SK-N-SH treated with all-trans-retinoic acid at 6 μM for 48 hours (cell line): ENCODE measurements around the gene SNTA1.

Experiments
- ATAC-seq: fragments of 200-7000 bp; cut with Tn5 transposase; 3 replicates; pipeline ENCODE4 v1.9.1; 2020; ENCODE audit warnings: mild to moderate bottlenecking, moderate library complexity
- ARNTL ChIP-seq: fragments of 450-650 bp; formaldehyde crosslinking; IDR thresholded peaks from 2 replicates; pipeline ENCODE4 v1.5.0; 2020; ENCODE audit warnings: low read depth, mild to moderate bottlenecking, moderate library complexity, borderline replicate concordance
- CSDC2 ChIP-seq: fragments of 250-450 bp; sonication (Bioruptor Pico); IDR thresholded peaks from 2 replicates; pipeline ENCODE4 v1.5.0; 2020; ENCODE audit warnings: mild to moderate bottlenecking, moderate library complexity
- ESRRG ChIP-seq: fragments of 250-450 bp; sonication (Bioruptor Pico); IDR thresholded peaks from 2 replicates; pipeline ENCODE4 v1.6.1; 2021; ENCODE audit warnings: mild to moderate bottlenecking
- GLIS3 ChIP-seq: fragments of 250-450 bp; sonication (Bioruptor Pico); IDR thresholded peaks from 2 replicates; pipeline ENCODE4 v1.5.0; 2020; ENCODE audit warnings: mild to moderate bottlenecking, moderate library complexity
- ISL1 ChIP-seq: fragments of 250-450 bp; sonication (Bioruptor Pico); IDR thresholded peaks from 2 replicates; pipeline ENCODE4 v2.1.2; 2022; ENCODE audit warnings: mild to moderate bottlenecking, moderate library complexity
- OSR1 ChIP-seq: fragments of 250-450 bp; sonication (Bioruptor Pico); IDR thresholded peaks from 2 replicates; pipeline ENCODE4 v1.8.0; 2022; ENCODE audit warnings: moderate library complexity, mild to moderate bottlenecking, inconsistent platforms
- PPARA ChIP-seq: fragments of 250-450 bp; sonication (Bioruptor Pico); IDR thresholded peaks from 2 replicates; pipeline ENCODE4 v1.5.0; 2020; ENCODE audit warnings: mild to moderate bottlenecking, borderline replicate concordance
- RARB ChIP-seq: fragments of 250-450 bp; sonication (Bioruptor Pico); IDR thresholded peaks from 2 replicates; pipeline ENCODE4 v1.8.0; 2021; ENCODE audit warnings: mild to moderate bottlenecking, moderate library complexity
- SNAI2 ChIP-seq: fragments of 250-450 bp; sonication (Bioruptor Pico); IDR thresholded peaks from 2 replicates; pipeline ENCODE4 v1.5.0; 2020; ENCODE audit warnings: mild to moderate bottlenecking, moderate library complexity
- TCF4 ChIP-seq: fragments of 250-450 bp; sonication (Bioruptor Pico); IDR thresholded peaks from 2 replicates; pipeline ENCODE4 v1.8.0; 2021; ENCODE audit warnings: mild to moderate bottlenecking, moderate library complexity, borderline replicate concordance
- TOX ChIP-seq: fragments of 250-450 bp; sonication (Bioruptor Pico); IDR thresholded peaks from 2 replicates; pipeline ENCODE4 v1.8.0; 2021; ENCODE audit warnings: mild to moderate bottlenecking, moderate library complexity, borderline replicate concordance
- ZC3H10 ChIP-seq: fragments of 250-450 bp; sonication (Bioruptor Pico); IDR thresholded peaks from 2 replicates; pipeline ENCODE4 v1.5.1; 2021; ENCODE audit warnings: mild to moderate bottlenecking, moderate library complexity
- ZFP30 ChIP-seq: fragments of 450-650 bp; formaldehyde crosslinking; IDR thresholded peaks from 2 replicates; pipeline ENCODE4 v1.5.0; 2022; ENCODE audit warnings: mild to moderate bottlenecking, moderate library complexity
- ZNF565 ChIP-seq: fragments of 450-650 bp; formaldehyde crosslinking; conservative IDR thresholded peaks from 2 replicates; pipeline ENCODE4 v1.5.0; 2020; ENCODE audit warnings: low read depth, mild to moderate bottlenecking, moderate library complexity
- ZNF70 ChIP-seq: fragments of 450-650 bp; formaldehyde crosslinking; IDR thresholded peaks from 2 replicates; pipeline ENCODE4 v1.5.0; 2020; ENCODE audit warnings: mild to moderate bottlenecking, moderate library complexity
- ZNF8 ChIP-seq: fragments of 450-650 bp; formaldehyde crosslinking; IDR thresholded peaks from 2 replicates; pipeline ENCODE4 v1.5.0; 2020; ENCODE audit warnings: mild to moderate bottlenecking, moderate library complexity
- TF ChIP-seq, protein P1 (sequence below): fragments of 250-450 bp; sonication (Bioruptor Pico); IDR thresholded peaks from 2 replicates; pipeline ENCODE4 v1.5.1; 2021; ENCODE audit warnings: mild to moderate bottlenecking, moderate library complexity
- TF ChIP-seq, protein P2 (sequence below): fragments of 250-450 bp; sonication (Bioruptor Pico); IDR thresholded peaks from 2 replicates; pipeline ENCODE4 v1.5.0; 2020; ENCODE audit warnings: mild to moderate bottlenecking, moderate library complexity
- TF ChIP-seq, protein P3 (sequence below): fragments of 250-450 bp; sonication (Bioruptor Pico); IDR thresholded peaks from 2 replicates; pipeline ENCODE4 v1.8.0; 2021; ENCODE audit warnings: low read depth, mild to moderate bottlenecking, moderate library complexity, borderline replicate concordance
- TF ChIP-seq, protein P4 (sequence below): fragments of 250-450 bp; sonication (Bioruptor Pico); IDR thresholded peaks from 2 replicates; pipeline ENCODE4 v1.5.1; 2020; ENCODE audit warnings: low read depth, mild to moderate bottlenecking, moderate library complexity
- TF ChIP-seq, protein P5 (sequence below): fragments of 250-450 bp; sonication (Bioruptor Pico); IDR thresholded peaks from 2 replicates; pipeline ENCODE4 v1.8.0; 2020; ENCODE audit warnings: mild to moderate bottlenecking, moderate library complexity, borderline replicate concordance

SNTA1 gene

DNA sequence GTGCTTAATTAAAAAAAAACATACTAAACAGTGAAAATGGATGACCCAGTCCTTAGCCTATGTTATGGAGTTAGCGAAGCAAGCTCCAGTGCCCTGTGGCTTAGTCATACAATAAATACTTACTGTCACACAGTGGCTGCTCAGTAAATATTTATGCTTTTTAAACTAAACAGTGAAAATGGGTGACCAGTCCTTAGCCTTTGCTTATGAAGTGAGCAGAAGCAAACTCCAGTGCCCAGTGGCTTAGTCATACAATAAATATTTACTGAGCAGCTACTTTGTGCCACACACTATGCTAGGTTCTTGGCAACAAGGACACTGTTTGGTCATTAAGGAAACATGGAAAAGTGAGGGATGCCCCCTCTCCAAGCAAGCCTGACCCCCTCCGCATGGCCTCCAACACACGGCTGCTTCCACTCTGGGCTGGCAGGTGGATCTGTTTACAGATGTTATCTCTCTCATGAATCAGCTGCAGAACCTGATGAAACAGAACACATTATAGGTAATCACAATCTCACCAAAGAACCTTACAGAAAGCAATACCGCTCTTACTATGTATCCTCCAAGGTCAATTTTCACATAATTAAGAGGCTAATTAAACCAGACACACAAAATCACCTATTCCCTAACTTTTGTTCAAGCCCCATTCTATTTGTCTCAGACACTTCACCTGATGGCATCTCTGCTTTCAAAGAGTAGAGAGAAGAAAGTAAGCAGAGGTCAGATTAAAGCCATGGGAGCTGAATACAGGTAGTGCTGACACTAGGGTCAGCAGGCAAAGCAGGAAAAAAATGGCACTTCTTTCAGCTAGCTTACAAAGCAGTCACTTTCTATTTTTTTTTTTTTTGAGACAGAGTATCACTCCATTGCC, 69.6 kb downstream of the SNTA1 start:
- ATAC-seq = peak; percentile 74
- TF ChIP-seq, protein P1, sequence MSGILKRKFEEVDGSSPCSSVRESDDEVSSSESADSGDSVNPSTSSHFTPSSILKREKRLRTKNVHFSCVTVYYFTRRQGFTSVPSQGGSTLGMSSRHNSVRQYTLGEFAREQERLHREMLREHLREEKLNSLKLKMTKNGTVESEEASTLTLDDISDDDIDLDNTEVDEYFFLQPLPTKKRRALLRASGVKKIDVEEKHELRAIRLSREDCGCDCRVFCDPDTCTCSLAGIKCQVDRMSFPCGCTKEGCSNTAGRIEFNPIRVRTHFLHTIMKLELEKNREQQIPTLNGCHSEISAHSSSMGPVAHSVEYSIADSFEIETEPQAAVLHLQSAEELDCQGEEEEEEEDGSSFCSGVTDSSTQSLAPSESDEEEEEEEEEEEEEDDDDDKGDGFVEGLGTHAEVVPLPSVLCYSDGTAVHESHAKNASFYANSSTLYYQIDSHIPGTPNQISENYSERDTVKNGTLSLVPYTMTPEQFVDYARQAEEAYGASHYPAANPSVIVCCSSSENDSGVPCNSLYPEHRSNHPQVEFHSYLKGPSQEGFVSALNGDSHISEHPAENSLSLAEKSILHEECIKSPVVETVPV (CRISPR knock-in tag) = no peak
- TF ChIP-seq RARB (CRISPR knock-in tag) (no peak), GLIS3 (CRISPR knock-in tag) (no peak), CSDC2 (CRISPR knock-in tag) (no peak), ARNTL (CRISPR knock-in tag) (no peak), ZNF8 (CRISPR knock-in tag) (no peak), ISL1 (CRISPR knock-in tag) (no peak), ZNF70 (CRISPR knock-in tag) (no peak), TOX (CRISPR knock-in tag) (no peak), TCF4 (CRISPR knock-in tag) (no peak), OSR1 (CRISPR knock-in tag) (no peak), ZFP30 (CRISPR knock-in tag) (no peak), ZNF565 (no peak)
- TF ChIP-seq, protein P2, sequence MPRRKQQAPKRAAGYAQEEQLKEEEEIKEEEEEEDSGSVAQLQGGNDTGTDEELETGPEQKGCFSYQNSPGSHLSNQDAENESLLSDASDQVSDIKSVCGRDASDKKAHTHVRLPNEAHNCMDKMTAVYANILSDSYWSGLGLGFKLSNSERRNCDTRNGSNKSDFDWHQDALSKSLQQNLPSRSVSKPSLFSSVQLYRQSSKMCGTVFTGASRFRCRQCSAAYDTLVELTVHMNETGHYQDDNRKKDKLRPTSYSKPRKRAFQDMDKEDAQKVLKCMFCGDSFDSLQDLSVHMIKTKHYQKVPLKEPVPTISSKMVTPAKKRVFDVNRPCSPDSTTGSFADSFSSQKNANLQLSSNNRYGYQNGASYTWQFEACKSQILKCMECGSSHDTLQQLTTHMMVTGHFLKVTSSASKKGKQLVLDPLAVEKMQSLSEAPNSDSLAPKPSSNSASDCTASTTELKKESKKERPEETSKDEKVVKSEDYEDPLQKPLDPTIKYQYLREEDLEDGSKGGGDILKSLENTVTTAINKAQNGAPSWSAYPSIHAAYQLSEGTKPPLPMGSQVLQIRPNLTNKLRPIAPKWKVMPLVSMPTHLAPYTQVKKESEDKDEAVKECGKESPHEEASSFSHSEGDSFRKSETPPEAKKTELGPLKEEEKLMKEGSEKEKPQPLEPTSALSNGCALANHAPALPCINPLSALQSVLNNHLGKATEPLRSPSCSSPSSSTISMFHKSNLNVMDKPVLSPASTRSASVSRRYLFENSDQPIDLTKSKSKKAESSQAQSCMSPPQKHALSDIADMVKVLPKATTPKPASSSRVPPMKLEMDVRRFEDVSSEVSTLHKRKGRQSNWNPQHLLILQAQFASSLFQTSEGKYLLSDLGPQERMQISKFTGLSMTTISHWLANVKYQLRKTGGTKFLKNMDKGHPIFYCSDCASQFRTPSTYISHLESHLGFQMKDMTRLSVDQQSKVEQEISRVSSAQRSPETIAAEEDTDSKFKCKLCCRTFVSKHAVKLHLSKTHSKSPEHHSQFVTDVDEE (CRISPR knock-in tag) = no peak
- TF ChIP-seq, protein P3, sequence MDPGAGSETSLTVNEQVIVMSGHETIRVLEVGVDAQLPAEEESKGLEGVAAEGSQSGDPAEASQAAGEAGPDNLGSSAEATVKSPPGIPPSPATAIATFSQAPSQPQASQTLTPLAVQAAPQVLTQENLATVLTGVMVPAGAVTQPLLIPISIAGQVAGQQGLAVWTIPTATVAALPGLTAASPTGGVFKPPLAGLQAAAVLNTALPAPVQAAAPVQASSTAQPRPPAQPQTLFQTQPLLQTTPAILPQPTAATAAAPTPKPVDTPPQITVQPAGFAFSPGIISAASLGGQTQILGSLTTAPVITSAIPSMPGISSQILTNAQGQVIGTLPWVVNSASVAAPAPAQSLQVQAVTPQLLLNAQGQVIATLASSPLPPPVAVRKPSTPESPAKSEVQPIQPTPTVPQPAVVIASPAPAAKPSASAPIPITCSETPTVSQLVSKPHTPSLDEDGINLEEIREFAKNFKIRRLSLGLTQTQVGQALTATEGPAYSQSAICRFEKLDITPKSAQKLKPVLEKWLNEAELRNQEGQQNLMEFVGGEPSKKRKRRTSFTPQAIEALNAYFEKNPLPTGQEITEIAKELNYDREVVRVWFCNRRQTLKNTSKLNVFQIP (CRISPR knock-in tag) = no peak
- TF ChIP-seq, protein P4, sequence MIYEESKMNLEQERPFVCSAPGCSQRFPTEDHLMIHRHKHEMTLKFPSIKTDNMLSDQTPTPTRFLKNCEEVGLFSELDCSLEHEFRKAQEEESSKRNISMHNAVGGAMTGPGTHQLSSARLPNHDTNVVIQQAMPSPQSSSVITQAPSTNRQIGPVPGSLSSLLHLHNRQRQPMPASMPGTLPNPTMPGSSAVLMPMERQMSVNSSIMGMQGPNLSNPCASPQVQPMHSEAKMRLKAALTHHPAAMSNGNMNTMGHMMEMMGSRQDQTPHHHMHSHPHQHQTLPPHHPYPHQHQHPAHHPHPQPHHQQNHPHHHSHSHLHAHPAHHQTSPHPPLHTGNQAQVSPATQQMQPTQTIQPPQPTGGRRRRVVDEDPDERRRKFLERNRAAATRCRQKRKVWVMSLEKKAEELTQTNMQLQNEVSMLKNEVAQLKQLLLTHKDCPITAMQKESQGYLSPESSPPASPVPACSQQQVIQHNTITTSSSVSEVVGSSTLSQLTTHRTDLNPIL (CRISPR knock-in tag) = no peak

DNA sequence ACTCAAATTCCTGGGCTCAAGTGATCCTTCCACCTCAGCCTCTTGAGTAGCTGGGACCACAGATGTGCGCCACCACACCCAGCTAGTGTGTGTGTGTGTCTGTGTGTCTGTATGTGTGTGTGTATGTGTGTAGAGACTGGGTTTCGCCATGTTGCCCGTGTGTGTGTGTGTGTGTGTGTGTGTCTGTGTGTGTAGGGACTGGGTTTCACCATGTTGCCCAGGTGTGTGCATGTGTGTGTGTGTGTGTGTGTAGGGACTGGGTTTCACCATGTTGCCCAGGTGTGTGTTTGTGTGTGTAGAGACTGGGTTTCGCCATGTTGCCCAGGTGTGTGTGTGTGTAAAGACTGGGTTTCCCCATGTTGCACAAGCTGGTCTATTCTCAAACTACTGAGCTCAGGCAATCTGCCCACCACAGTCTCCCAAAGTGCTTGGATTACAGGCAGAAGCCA, 70.5 kb downstream of the SNTA1 start:
- no peak for ATAC-seq

DNA sequence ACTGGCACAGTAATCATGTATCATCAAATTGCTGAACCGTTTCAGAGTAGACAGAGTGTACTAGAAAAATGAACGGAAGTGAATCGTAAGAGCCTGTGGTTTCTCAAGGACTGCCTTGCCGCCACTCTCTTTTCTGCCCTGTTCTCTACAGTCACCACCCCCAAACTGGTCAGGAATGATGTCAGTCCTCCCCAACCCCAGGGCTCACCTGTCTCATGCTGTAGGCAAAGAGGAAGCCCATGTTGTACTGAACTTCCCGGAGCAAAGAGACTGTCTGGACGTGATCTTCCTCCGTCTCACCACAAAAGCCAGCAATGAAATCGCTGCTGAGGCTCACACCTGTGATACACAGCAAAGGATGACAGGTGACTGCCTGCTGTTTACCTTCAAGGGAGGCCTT, 73.3 kb downstream of the SNTA1 start:
- no peak for ATAC-seq
- no peak for TF ChIP-seq TOX (CRISPR knock-in tag)
- no peak for TF ChIP-seq SNAI2 (CRISPR knock-in tag)
- TF ChIP-seq ZNF70 (CRISPR knock-in tag) = no peak
- no peak for TF ChIP-seq GLIS3 (CRISPR knock-in tag)
- no peak for TF ChIP-seq ESRRG (CRISPR knock-in tag)
- TF ChIP-seq, protein P1 (CRISPR knock-in tag) = no peak
- TF ChIP-seq PPARA (CRISPR knock-in tag) = no peak
- no peak for TF ChIP-seq ZNF8 (CRISPR knock-in tag)
- no peak for TF ChIP-seq CSDC2 (CRISPR knock-in tag)
- TF ChIP-seq ZNF565 = no peak
- TF ChIP-seq, protein P3 (CRISPR knock-in tag) = no peak
- no peak for TF ChIP-seq ZC3H10 (CRISPR knock-in tag)
- no peak for TF ChIP-seq ISL1 (CRISPR knock-in tag)
- TF ChIP-seq OSR1 (CRISPR knock-in tag) = no peak
- TF ChIP-seq, protein P5, sequence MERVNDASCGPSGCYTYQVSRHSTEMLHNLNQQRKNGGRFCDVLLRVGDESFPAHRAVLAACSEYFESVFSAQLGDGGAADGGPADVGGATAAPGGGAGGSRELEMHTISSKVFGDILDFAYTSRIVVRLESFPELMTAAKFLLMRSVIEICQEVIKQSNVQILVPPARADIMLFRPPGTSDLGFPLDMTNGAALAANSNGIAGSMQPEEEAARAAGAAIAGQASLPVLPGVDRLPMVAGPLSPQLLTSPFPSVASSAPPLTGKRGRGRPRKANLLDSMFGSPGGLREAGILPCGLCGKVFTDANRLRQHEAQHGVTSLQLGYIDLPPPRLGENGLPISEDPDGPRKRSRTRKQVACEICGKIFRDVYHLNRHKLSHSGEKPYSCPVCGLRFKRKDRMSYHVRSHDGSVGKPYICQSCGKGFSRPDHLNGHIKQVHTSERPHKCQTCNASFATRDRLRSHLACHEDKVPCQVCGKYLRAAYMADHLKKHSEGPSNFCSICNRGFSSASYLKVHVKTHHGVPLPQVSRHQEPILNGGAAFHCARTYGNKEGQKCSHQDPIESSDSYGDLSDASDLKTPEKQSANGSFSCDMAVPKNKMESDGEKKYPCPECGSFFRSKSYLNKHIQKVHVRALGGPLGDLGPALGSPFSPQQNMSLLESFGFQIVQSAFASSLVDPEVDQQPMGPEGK = no peak
- TF ChIP-seq ARNTL (CRISPR knock-in tag) = no peak
- TF ChIP-seq RARB (CRISPR knock-in tag) = no peak

More for the DNA sequence above, 70.5 kb downstream of the SNTA1 start:
- TF ChIP-seq OSR1 (CRISPR knock-in tag) = no peak
- TF ChIP-seq ZC3H10 (CRISPR knock-in tag) = no peak
- no peak for TF ChIP-seq RARB (CRISPR knock-in tag)
- TF ChIP-seq ARNTL (CRISPR knock-in tag) = no peak
- TF ChIP-seq GLIS3 (CRISPR knock-in tag) = no peak
- TF ChIP-seq ESRRG (CRISPR knock-in tag) = no peak
- TF ChIP-seq CSDC2 (CRISPR knock-in tag) = no peak
